Upper lobe of right lung (tissue), 1 donor: ENCODE measurements around the gene RCBTB2. TPM values are rescaled to one million over a fixed set of nuclear protein-coding genes. Genes with fewer than 3 reads are reported as not detected.

Experiments
- ATAC-seq: fragments of 200-7000 bp; cut with Tn5 transposase; one replicate; pipeline ENCODE4 v1.9.1; 2020; ENCODE audit warnings: mild to moderate bottlenecking, moderate library complexity
- DNase-seq: peaks from one replicate; pipeline ENCODE4 v3.0.0-alpha.2; 2020
- H3K27ac ChIP-seq: fragments of 200-600 bp; one replicate; pipeline ENCODE4 v1.8.0; 2022
- H3K27me3 ChIP-seq: fragments of 200-600 bp; one replicate; pipeline ENCODE4 v1.8.0; 2022; ENCODE audit warnings: mild to moderate bottlenecking
- H3K36me3 ChIP-seq: fragments of 200-600 bp; one replicate; pipeline ENCODE4 v1.8.0; 2022
- H3K4me1 ChIP-seq: fragments of 200-600 bp; one replicate; pipeline ENCODE4 v1.8.0; 2022
- H3K4me3 ChIP-seq: fragments of 200-600 bp; one replicate; pipeline ENCODE4 v1.8.0; 2022; ENCODE audit warnings: mild to moderate bottlenecking
- H3K9me3 ChIP-seq: fragments of 200-600 bp; one replicate; pipeline ENCODE4 v1.8.0; 2022
- CTCF ChIP-seq: fragments of 200-600 bp; IDR thresholded peaks from one replicate; pipeline ENCODE4 v1.8.0; 2022; ENCODE audit warnings: antibody characterized with exemption
- intact Hi-C: fragments of 100-400 bp; cut with DNase I; formaldehyde crosslinking; loops from one replicate; pipeline ENCODE4 v1.11.0; 2022
- total RNA-seq: library from RNA; stranded (reverse); fragmentation: NEBNext Ultra II Directional; extraction: Animal tissue kit (Norgen Biotek cat#: 25700); gene quantifications from one replicate; pipeline ENCODE4 v1.2.1, GENCODE V29; 2021
- donor health status: DM: no; HTN: yes; CAD: no; lungs with severe emphysema.

Gene RCBTB2
- total RNA-seq, 1 donor from 2014 or later, result 18.4 TPM

- no peak for TF ChIP-seq CTCF
- ATAC-seq (no peak), DNase-seq (no peak)
- Histone ChIP-seq H3K27ac (no peak overlapping the region), H3K4me3 (no peak overlapping the region), H3K9me3 (no peaks in the 10 kb centered on the region), H3K36me3 (no peaks in the 10 kb centered on the region), H3K27me3 (no peaks in the 10 kb centered on the region), H3K4me1 (peaks cover 27% of the 10 kb centered on the region)
- intact Hi-C loops, result no loop called here
Measured at GRCh38 chr13:48497669-48498068, 35.2 kb downstream of the RCBTB2 start.

DNA sequence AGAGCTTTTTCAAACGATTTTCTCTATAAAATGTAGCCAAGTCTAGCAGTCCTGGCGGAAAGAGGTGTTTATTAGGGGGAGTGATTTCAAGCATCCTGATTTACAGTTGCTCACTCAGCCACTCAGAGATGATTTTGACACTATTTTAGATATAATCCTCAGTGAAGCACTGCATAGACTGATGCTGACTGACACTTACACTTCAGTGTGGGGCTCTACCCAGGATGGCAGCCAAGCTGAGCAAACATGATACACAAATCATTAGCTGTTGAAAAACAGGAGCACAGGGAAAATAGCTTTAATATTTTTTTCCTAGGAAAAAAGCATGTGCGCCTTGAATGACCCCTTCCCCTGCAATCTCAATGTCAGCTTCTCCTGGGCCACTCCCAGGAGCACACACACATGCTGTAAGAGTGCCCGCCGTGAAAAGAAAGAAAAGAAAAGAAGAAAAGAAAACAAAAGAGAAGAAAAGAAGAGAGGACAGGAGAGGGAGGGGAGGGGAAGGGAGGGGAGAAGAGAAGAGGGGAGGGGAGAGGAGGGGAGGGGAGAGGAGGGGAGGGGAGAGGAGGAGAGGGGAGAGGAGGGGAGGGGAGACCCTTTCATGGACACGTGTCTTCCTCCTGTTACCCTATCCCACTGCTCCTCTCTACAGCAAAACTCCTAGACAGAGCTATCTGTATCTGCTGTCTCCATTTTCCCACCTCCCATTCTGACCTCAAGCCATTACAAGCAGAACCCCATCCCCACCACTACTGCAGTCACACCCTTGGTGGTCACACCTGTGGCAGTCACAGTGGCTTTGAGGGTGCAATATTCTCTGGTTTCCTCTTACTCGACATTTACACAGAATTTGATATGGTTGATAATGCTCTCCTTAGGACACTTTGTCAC is 36.4 kb downstream of the RCBTB2 start:
- intact Hi-C loops, result no loop called here
- no peak for TF ChIP-seq CTCF
- no peak for ATAC-seq
- no peak overlapping the region for H3K4me3 ChIP-seq
- H3K27me3 ChIP-seq, result no peaks in the 10 kb centered on the region
- no peaks in the 10 kb centered on the region for H3K36me3 ChIP-seq
- H3K4me1 ChIP-seq, result peaks cover 32% of the 10 kb centered on the region
- DNase-seq, result no peak
- H3K9me3 ChIP-seq, result no peaks in the 10 kb centered on the region
- no peak overlapping the region for H3K27ac ChIP-seq

DNA sequence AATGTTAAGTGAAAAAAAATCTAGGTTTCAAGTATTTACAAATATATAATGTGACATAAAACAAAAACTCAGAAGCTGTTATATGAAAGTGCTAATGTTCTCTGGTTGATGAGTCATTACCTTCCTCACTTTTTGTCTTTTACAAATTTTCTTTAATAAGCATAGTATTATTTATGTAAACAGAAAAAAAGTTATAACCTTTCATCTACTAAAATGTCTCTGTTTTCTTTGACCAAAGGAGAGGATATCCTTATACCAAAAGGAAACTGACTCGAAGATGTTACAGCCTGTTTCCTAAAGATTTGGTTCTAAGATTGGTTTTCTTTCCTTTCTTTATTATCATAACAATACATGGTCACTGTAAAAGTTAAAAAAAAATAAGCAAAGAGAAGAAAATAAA is 38.0 kb downstream of the RCBTB2 start:
- DNase-seq, result no peak
- Histone ChIP-seq H3K4me1 (peaks cover 28% of the 10 kb centered on the region), H3K36me3 (no peaks in the 10 kb centered on the region), H3K27me3 (no peaks in the 10 kb centered on the region), H3K9me3 (no peaks in the 10 kb centered on the region), H3K4me3 (no peak overlapping the region), H3K27ac (no peak overlapping the region)
- no peak for ATAC-seq
- no peak for TF ChIP-seq CTCF
- intact Hi-C loops, result no loop called here

DNA sequence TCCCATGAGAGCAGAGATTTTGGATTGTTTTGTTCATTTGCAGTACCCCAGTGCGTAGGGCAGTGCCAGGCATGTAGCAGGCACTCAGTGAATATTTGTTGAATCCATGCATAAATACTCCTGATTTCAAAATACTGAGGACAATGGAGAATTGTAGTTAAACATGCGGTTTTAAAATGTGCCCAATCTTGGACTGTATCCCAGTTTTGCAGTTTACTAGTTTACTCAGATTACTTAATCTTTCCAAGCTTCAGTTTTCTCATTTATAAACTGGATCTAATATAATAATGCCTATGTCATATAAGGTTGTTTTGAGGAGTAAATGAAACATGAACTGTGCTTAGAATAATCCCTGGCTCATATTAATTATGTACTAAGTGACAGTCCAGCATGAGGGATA is 39.0 kb downstream of the RCBTB2 start:
- Histone ChIP-seq H3K4me3 (no peak overlapping the region), H3K9me3 (no peaks in the 10 kb centered on the region), H3K27me3 (no peaks in the 10 kb centered on the region), H3K4me1 (peaks cover 28% of the 10 kb centered on the region), H3K27ac (peak overlapping the region; percentile 0), H3K36me3 (no peaks in the 10 kb centered on the region)
- DNase-seq (no peak), ATAC-seq (no peak)
- intact Hi-C loops, result no loop called here
- TF ChIP-seq CTCF, result no peak

- Histone ChIP-seq H3K27me3 (no peaks in the 10 kb centered on the region), H3K9me3 (no peaks in the 10 kb centered on the region), H3K4me1 (peaks cover 28% of the 10 kb centered on the region), H3K4me3 (no peak overlapping the region), H3K36me3 (no peaks in the 10 kb centered on the region), H3K27ac (peak overlapping the region; percentile 83)
- intact Hi-C loops, result no loop called here
- TF ChIP-seq CTCF, result no peak
- ATAC-seq (peak; percentile 40), DNase-seq (no peak)
Measured at GRCh38 chr13:48493066-48493765, 39.7 kb downstream of the RCBTB2 start.
